Fibroblast of lung (primary cell): ENCODE measurements around the gene OBSL1. TPM values are rescaled to one million over a fixed set of nuclear protein-coding genes. Genes with fewer than 3 reads are reported as not detected.

Source experiments
- DNase-seq, 2 donors: peaks; one replicate each; pipeline versions ENCODE4 v3.0.0 to v3.0.0-alpha.2; 2010; ENCODE audit warnings: low read depth in 2 of 2
- H2AFZ ChIP-seq: 2 replicates; pipeline ENCODE4 v1.5.1; 2012; ENCODE audit warnings: low read length, control low read depth, inconsistent platforms
- H3K27ac ChIP-seq: 2 replicates; pipeline ENCODE4 v1.5.1; 2011; ENCODE audit warnings: low read length, control low read depth; ENCODE audit not compliant: insufficient read depth
- H3K27me3 ChIP-seq: 2 replicates; pipeline ENCODE4 v1.5.1; 2011; ENCODE audit warnings: mild to moderate bottlenecking, low read length; ENCODE audit not compliant: control insufficient read depth, insufficient read depth
- H3K36me3 ChIP-seq: 2 replicates; pipeline ENCODE4 v1.5.1; 2011; ENCODE audit warnings: low read length; ENCODE audit not compliant: control insufficient read depth, insufficient read depth
- H3K4me1 ChIP-seq: 2 replicates; pipeline ENCODE4 v1.5.1; 2011; ENCODE audit warnings: low read length; ENCODE audit not compliant: control insufficient read depth, insufficient read depth; ENCODE audit errors: extremely low read depth
- H3K4me2 ChIP-seq: 2 replicates; pipeline ENCODE4 v1.5.1; 2011; ENCODE audit warnings: low read length, control low read depth; ENCODE audit not compliant: insufficient read depth; ENCODE audit errors: extremely low read depth
- H3K4me3 ChIP-seq, 4 experiments: fragments of 200-600 bp in 1 of 4; sonication (generic) in 1 of 4; replicated peaks in 1 of 4; 2 replicates each; pipeline ENCODE4 v1.5.1; 2011 to 2016; ENCODE audit warnings: low read length in 4 of 4, low read depth in 3 of 4, mild to moderate bottlenecking in 3 of 4, control low read depth in 2 of 4, inconsistent platforms in 1 of 4, mixed read lengths in 1 of 4; ENCODE audit not compliant: insufficient read depth in 1 of 4; ENCODE audit errors: control extremely low read depth in 1 of 4
- H3K79me2 ChIP-seq: 2 replicates; pipeline ENCODE4 v1.5.1; 2012; ENCODE audit warnings: mild to moderate bottlenecking, low read length, inconsistent platforms; ENCODE audit not compliant: control insufficient read depth, insufficient read depth
- H3K9ac ChIP-seq: 2 replicates; pipeline ENCODE4 v1.5.1; 2011; ENCODE audit warnings: mild to moderate bottlenecking, low read length, control low read depth; ENCODE audit not compliant: insufficient read depth
- H3K9me3 ChIP-seq: 2 replicates; pipeline ENCODE4 v1.5.1; 2012; ENCODE audit warnings: low read depth, low read length; ENCODE audit not compliant: control insufficient read depth, insufficient read depth
- H4K20me1 ChIP-seq: 2 replicates; pipeline ENCODE4 v1.5.1; 2011; ENCODE audit warnings: low read length; ENCODE audit not compliant: control insufficient read depth, insufficient read depth; ENCODE audit errors: extremely low read depth
- CTCF ChIP-seq, 2 donors: IDR thresholded peaks in 1 of 2; conservative IDR thresholded peaks in 1 of 2; 1 replicate in 1 of 2; 2 replicates in 1 of 2; pipeline ENCODE4 v1.5.1; 2011 to 2012; ENCODE audit warnings: low read length in 2 of 2, control low read depth in 1 of 2, inconsistent platforms in 1 of 2, low read depth in 1 of 2, mild to moderate bottlenecking in 1 of 2
- EZH2 ChIP-seq: IDR thresholded peaks from 2 replicates; pipeline ENCODE4 v1.5.1; 2012; ENCODE audit warnings: low read length, control low read depth, mild to moderate bottlenecking; ENCODE audit errors: missing control alignments
- polyA plus RNA-seq, 2 donors: library from polyadenylated mRNA; depleted of rRNA in 1 of 2; stranded (reverse) in 1 of 2; unstranded in 1 of 2; fragments of >200 nt; gene quantifications; 2 replicates each; pipeline ENCODE4 v1.2.1, GENCODE V29; 2011 to 2012; ENCODE audit warnings: missing spikeins in 1 of 2
- total RNA-seq: library from RNA; depleted of rRNA; stranded (reverse); fragments of >200 nt; gene quantifications from 2 replicates; pipeline ENCODE4 v1.2.1, GENCODE V29; 2014

Gene OBSL1
- total and polyA plus RNA-seq, 2 donors (not counting 1 experiment from before 2014, with no cell fraction given), result 24.7 to 28.7 TPM

- no peaks in the 10 kb centered on the region for H3K9me3 ChIP-seq
- no peak for DNase-seq
- H3K4me1 ChIP-seq, result no peaks in the 10 kb centered on the region
- H4K20me1 ChIP-seq, result no peaks in the 10 kb centered on the region
- peaks cover 4% of the 10 kb centered on the region for H3K27me3 ChIP-seq
- peaks cover 8% of the 10 kb centered on the region for H3K36me3 ChIP-seq
- H2AFZ ChIP-seq, result no peak overlapping the region
- H3K79me2 ChIP-seq, result no peaks in the 10 kb centered on the region
- no peak overlapping the region for H3K4me3 ChIP-seq
- H3K9ac ChIP-seq, result no peak overlapping the region
- TF ChIP-seq EZH2, result no peak
- TF ChIP-seq CTCF (conservative IDR thresholded peaks at IDR 0.05 in 1 of 2, IDR thresholded peaks at IDR 0.05 in 1 of 2; ENCODE audit: low read depth in 1 of 2, low read length in 2 of 2), result no peak
- H3K4me2 ChIP-seq, result no peak overlapping the region
- H3K27ac ChIP-seq, result no peak overlapping the region
These were observed 47.4 kb upstream of the OBSL1 start for GRCh38 chr2:219618733-219619122.

GRCh38 chr2:219616550-219616949, 45.2 kb upstream of the OBSL1 start:
- no peak for DNase-seq
- Histone ChIP-seq H3K36me3 (peaks cover 8% of the 10 kb centered on the region), H3K27me3 (no peaks in the 10 kb centered on the region), H3K79me2 (no peaks in the 10 kb centered on the region), H3K4me1 (no peaks in the 10 kb centered on the region), H3K4me3 (no peak overlapping the region), H3K9me3 (no peaks in the 10 kb centered on the region), H2AFZ (no peak overlapping the region), H3K9ac (no peak overlapping the region), H3K4me2 (no peak overlapping the region), H4K20me1 (no peaks in the 10 kb centered on the region), H3K27ac (no peak overlapping the region)
- no peak for TF ChIP-seq EZH2
- TF ChIP-seq CTCF (conservative IDR thresholded peaks at IDR 0.05 in 1 of 2, IDR thresholded peaks at IDR 0.05 in 1 of 2; ENCODE audit: low read depth in 1 of 2, low read length in 2 of 2), result no peak

GRCh38 chr2:219615894-219616293, 44.6 kb upstream of the OBSL1 start:
- no peak overlapping the region for H3K4me3 ChIP-seq
- H3K4me2 ChIP-seq, result no peak overlapping the region
- H3K27ac ChIP-seq, result no peak overlapping the region
- no peaks in the 10 kb centered on the region for H3K27me3 ChIP-seq
- no peaks in the 10 kb centered on the region for H3K79me2 ChIP-seq
- TF ChIP-seq CTCF (conservative IDR thresholded peaks at IDR 0.05 in 1 of 2, IDR thresholded peaks at IDR 0.05 in 1 of 2; ENCODE audit: low read depth in 1 of 2, low read length in 2 of 2) (no peak), EZH2 (no peak)
- DNase-seq, result no peak
- H3K36me3 ChIP-seq, result peaks cover 8% of the 10 kb centered on the region
- no peaks in the 10 kb centered on the region for H4K20me1 ChIP-seq
- no peak overlapping the region for H2AFZ ChIP-seq
- H3K9ac ChIP-seq, result no peak overlapping the region
- no peaks in the 10 kb centered on the region for H3K9me3 ChIP-seq
- H3K4me1 ChIP-seq, result no peaks in the 10 kb centered on the region
